K562 (cell line): ENCODE measurements around the gene ADAM30.

Source experiments
- BHLHE40 ChIP-seq: IDR thresholded peaks from 2 replicates; pipeline ENCODE4 v1.6.1; 2011; ENCODE audit warnings: low read length, improper control_type of control experiment
- JUN ChIP-seq, 2 experiments: sonication (generic) in 1 of 2; formaldehyde crosslinking in 1 of 2; IDR thresholded peaks; 2 replicates each; pipeline versions ENCODE4 v1.6.1 to v1.8.0; 2012 to 2022; ENCODE audit warnings: borderline replicate concordance in 2 of 2, mild to moderate bottlenecking in 2 of 2, improper control_type of control experiment in 1 of 2, low read depth in 1 of 2, low read length in 1 of 2, missing genetic modification reagents in 1 of 2
- TF ChIP-seq, protein P1 (sequence below), 2 experiments: fragments of 450-650 bp in 1 of 2; sonication (generic) in 1 of 2; formaldehyde crosslinking in 1 of 2; IDR thresholded peaks; 2 replicates each; pipeline versions ENCODE4 v1.7.1 to v1.9.0; 2016 to 2022; ENCODE audit warnings: inconsistent platforms in 1 of 2, mild to moderate bottlenecking in 1 of 2, missing genetic modification reagents in 1 of 2

DNA sequence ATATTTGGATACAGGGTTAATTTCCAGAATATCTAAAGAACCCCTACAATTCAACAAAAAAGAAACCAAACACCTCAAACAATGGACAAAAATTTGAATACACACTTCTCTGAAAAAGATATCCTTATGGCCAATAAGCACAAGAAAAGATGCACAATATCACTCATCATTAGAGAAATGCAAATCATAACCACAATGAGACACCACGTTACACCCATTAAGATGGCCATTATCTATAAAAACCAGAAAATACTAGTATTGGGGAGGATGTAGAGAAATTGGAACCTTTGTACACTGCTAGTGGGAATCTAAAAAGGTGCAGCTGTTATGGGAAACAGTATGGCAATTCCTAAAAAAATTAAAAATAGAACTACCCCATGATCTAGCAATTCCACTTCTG is 4.9 kb downstream of the ADAM30 start:
- TF ChIP-seq, protein P1, sequence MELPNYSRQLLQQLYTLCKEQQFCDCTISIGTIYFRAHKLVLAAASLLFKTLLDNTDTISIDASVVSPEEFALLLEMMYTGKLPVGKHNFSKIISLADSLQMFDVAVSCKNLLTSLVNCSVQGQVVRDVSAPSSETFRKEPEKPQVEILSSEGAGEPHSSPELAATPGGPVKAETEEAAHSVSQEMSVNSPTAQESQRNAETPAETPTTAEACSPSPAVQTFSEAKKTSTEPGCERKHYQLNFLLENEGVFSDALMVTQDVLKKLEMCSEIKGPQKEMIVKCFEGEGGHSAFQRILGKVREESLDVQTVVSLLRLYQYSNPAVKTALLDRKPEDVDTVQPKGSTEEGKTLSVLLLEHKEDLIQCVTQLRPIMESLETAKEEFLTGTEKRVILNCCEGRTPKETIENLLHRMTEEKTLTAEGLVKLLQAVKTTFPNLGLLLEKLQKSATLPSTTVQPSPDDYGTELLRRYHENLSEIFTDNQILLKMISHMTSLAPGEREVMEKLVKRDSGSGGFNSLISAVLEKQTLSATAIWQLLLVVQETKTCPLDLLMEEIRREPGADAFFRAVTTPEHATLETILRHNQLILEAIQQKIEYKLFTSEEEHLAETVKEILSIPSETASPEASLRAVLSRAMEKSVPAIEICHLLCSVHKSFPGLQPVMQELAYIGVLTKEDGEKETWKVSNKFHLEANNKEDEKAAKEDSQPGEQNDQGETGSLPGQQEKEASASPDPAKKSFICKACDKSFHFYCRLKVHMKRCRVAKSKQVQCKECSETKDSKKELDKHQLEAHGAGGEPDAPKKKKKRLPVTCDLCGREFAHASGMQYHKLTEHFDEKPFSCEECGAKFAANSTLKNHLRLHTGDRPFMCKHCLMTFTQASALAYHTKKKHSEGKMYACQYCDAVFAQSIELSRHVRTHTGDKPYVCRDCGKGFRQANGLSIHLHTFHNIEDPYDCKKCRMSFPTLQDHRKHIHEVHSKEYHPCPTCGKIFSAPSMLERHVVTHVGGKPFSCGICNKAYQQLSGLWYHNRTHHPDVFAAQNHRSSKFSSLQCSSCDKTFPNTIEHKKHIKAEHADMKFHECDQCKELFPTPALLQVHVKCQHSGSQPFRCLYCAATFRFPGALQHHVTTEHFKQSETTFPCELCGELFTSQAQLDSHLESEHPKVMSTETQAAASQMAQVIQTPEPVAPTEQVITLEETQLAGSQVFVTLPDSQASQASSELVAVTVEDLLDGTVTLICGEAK (IDR thresholded peaks at IDR 0.05): no peak
- TF ChIP-seq, protein P1 (CRISPR knock-in tag; IDR thresholded peaks at IDR 0.05): no peak
- no peak for TF ChIP-seq BHLHE40
- TF ChIP-seq JUN (IDR thresholded peaks at IDR 0.05; ENCODE audit: borderline replicate concordance, low read depth, low read length): no peak
- no peak for TF ChIP-seq JUN (CRISPR knock-in tag; IDR thresholded peaks at IDR 0.05; ENCODE audit: borderline replicate concordance)
